HepG2 (cell line): Measurements from ENCODE around the gene CERS5. TPM values are rescaled to one million over a fixed set of nuclear protein-coding genes. Genes with fewer than 3 reads are reported as not detected.

ENCODE experiments used
- AHR ChIP-seq: IDR thresholded peaks from 2 replicates; pipeline ENCODE4 v1.6.1; 2018; ENCODE audit warnings: missing genetic modification reagents, missing compliant biosample characterization
- BRCA1 ChIP-seq: sonication (generic); formaldehyde crosslinking; IDR thresholded peaks from 2 replicates; pipeline ENCODE4 v1.4.0; 2020; ENCODE audit warnings: missing genetic modification reagents
- DDIT3 ChIP-seq: sonication (generic); formaldehyde crosslinking; IDR thresholded peaks from 2 replicates; pipeline ENCODE4 v1.4.0; 2020; ENCODE audit warnings: mild to moderate bottlenecking, missing genetic modification reagents
- KLF9 ChIP-seq: IDR thresholded peaks from 2 replicates; pipeline ENCODE4 v1.6.1; 2016; ENCODE audit warnings: low read depth
- MAFF ChIP-seq: IDR thresholded peaks from 2 replicates; pipeline ENCODE4 v1.6.1; 2011; ENCODE audit warnings: low read depth, low read length, improper control_type of control experiment
- MBNL3 ChIP-seq: fragments of 250-450 bp; sonication (Bioruptor Pico); conservative IDR thresholded peaks from 2 replicates; pipeline ENCODE4 v1.8.0; 2022; ENCODE audit warnings: mild to moderate bottlenecking, inconsistent platforms
- MZF1 ChIP-seq: sonication (generic); formaldehyde crosslinking; IDR thresholded peaks from 2 replicates; pipeline ENCODE4 v1.8.1; 2023; ENCODE audit warnings: mild to moderate bottlenecking, missing genetic modification reagents, borderline replicate concordance
- NBN ChIP-seq: fragments of 450-650 bp; conservative IDR thresholded peaks from 2 replicates; pipeline ENCODE4 v1.6.1; 2017
- PCBP2 ChIP-seq: fragments of 200-400 bp; formaldehyde crosslinking; optimal IDR thresholded peaks from 2 replicates; pipeline ENCODE3; 2018; ENCODE audit warnings: low read length, low read depth; ENCODE audit not compliant: poor library complexity, severe bottlenecking
- PPARG ChIP-seq: conservative IDR thresholded peaks from 2 replicates; pipeline ENCODE4 v1.6.1; 2016; ENCODE audit warnings: missing biosample characterization, missing genetic modification reagents
- TFE3 ChIP-seq: IDR thresholded peaks from 2 replicates; pipeline ENCODE4 v1.6.1; 2016
- TGIF2 ChIP-seq: IDR thresholded peaks from 2 replicates; pipeline ENCODE4 v1.6.1; 2016; ENCODE audit warnings: control low read depth, missing compliant biosample characterization
- ZC3H4 ChIP-seq: sonication (generic); formaldehyde crosslinking; IDR thresholded peaks from 2 replicates; pipeline ENCODE4 v1.4.0; 2020; ENCODE audit warnings: missing genetic modification reagents, borderline replicate concordance
- ZNF546 ChIP-seq: sonication (generic); formaldehyde crosslinking; conservative IDR thresholded peaks from 2 replicates; pipeline ENCODE4 v1.8.1; 2023; ENCODE audit warnings: mild to moderate bottlenecking, missing genetic modification reagents
- ZNF770 ChIP-seq: sonication (generic); formaldehyde crosslinking; IDR thresholded peaks from 2 replicates; pipeline ENCODE4 v1.5.0; 2020; ENCODE audit warnings: mild to moderate bottlenecking, missing genetic modification reagents
- ZNF777 ChIP-seq: sonication (generic); formaldehyde crosslinking; IDR thresholded peaks from 2 replicates; pipeline ENCODE4 v1.4.0; 2020; ENCODE audit warnings: missing genetic modification reagents
- polyA plus RNA-seq, 8 experiments: library from polyadenylated mRNA; depleted of rRNA in 3 of 8; stranded (reverse) in 7 of 8; unstranded in 1 of 8; fragments of >200 nt; fragmentation: Illumina TruSeq in 4 of 8; extraction: Trizol in 4 of 8; gene quantifications; 2 replicates each; pipeline versions ENCODE4 v1.2.1 to v1.2.3, GENCODE V29; 2011 to 2016; ENCODE audit warnings: low read depth in 4 of 8, missing spikeins in 1 of 8, mixed read lengths in 1 of 8; ENCODE audit not compliant: insufficient read depth in 1 of 8
- total RNA-seq, 5 experiments: library from RNA; depleted of rRNA; stranded (reverse); fragments of >200 nt; fragmentation: Illumina TruSeq; extraction: Trizol; gene quantifications; 2 replicates each; pipeline ENCODE4 v1.2.3, GENCODE V29; 2016; ENCODE audit warnings: low read depth in 1 of 5
- TF ChIP-seq, protein P1 (sequence below), 2 experiments: fragments of 450-650 bp in 1 of 2; sonication (generic) in 1 of 2; formaldehyde crosslinking in 1 of 2; IDR thresholded peaks; 2 replicates each; pipeline versions ENCODE4 v1.6.1 to v1.8.0; 2016 to 2022; ENCODE audit warnings: antibody characterized with exemption in 1 of 2, mild to moderate bottlenecking in 1 of 2, missing genetic modification reagents in 1 of 2
- TF ChIP-seq, protein P2 (sequence below): sonication (generic); formaldehyde crosslinking; IDR thresholded peaks from 2 replicates; pipeline ENCODE4 v1.8.1; 2023; ENCODE audit warnings: missing genetic modification reagents, mild to moderate bottlenecking, borderline replicate concordance

CERS5 gene
- total and polyA plus RNA-seq, 2 of the 13 experiments (the other 11 are each of a cell fraction or from before 2014, with no cell fraction given): 22.3 to 48.8 TPM

DNA sequence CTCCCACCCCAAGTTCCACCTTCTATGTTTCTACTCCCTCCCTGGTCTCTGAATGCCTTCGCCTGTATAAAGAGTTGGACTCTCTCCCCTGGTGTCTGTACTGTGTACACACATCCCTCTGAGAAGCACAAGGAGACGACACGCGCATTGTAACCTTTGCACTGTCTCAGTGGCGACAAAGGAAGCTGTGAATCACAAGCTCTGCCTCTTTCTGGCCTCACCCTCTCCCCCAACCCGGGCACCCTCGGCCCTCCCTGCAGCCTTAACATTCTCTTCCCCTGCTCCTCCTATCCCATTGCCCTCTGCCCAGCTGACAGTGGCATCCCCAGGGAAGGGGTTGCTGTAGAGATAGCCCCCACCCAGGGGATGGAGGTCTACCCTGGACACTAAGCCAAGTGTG is 84.5 kb downstream of the CERS5 start (continued):
- TF ChIP-seq MAFF (no peak), KLF9 (no peak), ZNF777 (CRISPR knock-in tag) (no peak), ZC3H4 (CRISPR knock-in tag) (no peak), BRCA1 (CRISPR knock-in tag) (no peak), ZNF546 (CRISPR knock-in tag) (no peak), TFE3 (CRISPR knock-in tag) (peak; percentile 86), PPARG (CRISPR knock-in tag) (0 out of 2 replicates have a peak, but pooled peaks have one; percentile 22), MBNL3 (no peak), MZF1 (CRISPR knock-in tag) (no peak), DDIT3 (CRISPR knock-in tag) (no peak), TGIF2 (CRISPR knock-in tag) (no peak), NBN (no peak), PCBP2 (no peak), ZNF770 (CRISPR knock-in tag) (no peak), AHR (CRISPR knock-in tag) (no peak)
- TF ChIP-seq, protein P1, sequence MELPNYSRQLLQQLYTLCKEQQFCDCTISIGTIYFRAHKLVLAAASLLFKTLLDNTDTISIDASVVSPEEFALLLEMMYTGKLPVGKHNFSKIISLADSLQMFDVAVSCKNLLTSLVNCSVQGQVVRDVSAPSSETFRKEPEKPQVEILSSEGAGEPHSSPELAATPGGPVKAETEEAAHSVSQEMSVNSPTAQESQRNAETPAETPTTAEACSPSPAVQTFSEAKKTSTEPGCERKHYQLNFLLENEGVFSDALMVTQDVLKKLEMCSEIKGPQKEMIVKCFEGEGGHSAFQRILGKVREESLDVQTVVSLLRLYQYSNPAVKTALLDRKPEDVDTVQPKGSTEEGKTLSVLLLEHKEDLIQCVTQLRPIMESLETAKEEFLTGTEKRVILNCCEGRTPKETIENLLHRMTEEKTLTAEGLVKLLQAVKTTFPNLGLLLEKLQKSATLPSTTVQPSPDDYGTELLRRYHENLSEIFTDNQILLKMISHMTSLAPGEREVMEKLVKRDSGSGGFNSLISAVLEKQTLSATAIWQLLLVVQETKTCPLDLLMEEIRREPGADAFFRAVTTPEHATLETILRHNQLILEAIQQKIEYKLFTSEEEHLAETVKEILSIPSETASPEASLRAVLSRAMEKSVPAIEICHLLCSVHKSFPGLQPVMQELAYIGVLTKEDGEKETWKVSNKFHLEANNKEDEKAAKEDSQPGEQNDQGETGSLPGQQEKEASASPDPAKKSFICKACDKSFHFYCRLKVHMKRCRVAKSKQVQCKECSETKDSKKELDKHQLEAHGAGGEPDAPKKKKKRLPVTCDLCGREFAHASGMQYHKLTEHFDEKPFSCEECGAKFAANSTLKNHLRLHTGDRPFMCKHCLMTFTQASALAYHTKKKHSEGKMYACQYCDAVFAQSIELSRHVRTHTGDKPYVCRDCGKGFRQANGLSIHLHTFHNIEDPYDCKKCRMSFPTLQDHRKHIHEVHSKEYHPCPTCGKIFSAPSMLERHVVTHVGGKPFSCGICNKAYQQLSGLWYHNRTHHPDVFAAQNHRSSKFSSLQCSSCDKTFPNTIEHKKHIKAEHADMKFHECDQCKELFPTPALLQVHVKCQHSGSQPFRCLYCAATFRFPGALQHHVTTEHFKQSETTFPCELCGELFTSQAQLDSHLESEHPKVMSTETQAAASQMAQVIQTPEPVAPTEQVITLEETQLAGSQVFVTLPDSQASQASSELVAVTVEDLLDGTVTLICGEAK (IDR thresholded peaks at IDR 0.05): no peak
- TF ChIP-seq, protein P1 (CRISPR knock-in tag; IDR thresholded peaks at IDR 0.05): no peak
- TF ChIP-seq, protein P2, sequence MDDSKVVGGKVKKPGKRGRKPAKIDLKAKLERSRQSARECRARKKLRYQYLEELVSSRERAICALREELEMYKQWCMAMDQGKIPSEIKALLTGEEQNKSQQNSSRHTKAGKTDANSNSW (CRISPR knock-in tag): no peak
